HT1080 (cell line): ENCODE measurements around the gene POLD3. TPM values are rescaled to one million over a fixed set of nuclear protein-coding genes. Genes with fewer than 3 reads are reported as not detected.

Experiments used
- DNase-seq: peaks from one replicate; pipeline ENCODE4 v3.0.0-alpha.2; 2015; ENCODE audit warnings: low read depth
- polyA plus RNA-seq, 2 experiments: library from polyadenylated mRNA; depleted of rRNA; stranded (reverse); fragments of >200 nt; gene quantifications; 2 replicates each; pipeline ENCODE4 v1.2.3, GENCODE V29; 2015
- total RNA-seq: library from RNA; depleted of rRNA; stranded (reverse); fragments of >200 nt; shearing (Covaris generic); gene quantifications from 2 replicates; pipeline ENCODE4 v1.2.3, GENCODE V29; 2014; rRNA removed

POLD3 gene
- 15.8 and 18.1 TPM in 2 replicates for total RNA-seq
- polyA plus RNA-seq (2015; cell fraction: cytosol; rRNA removed) = 13.7 and 15.4 TPM in 2 replicates
- polyA plus RNA-seq (2015; cell fraction: nucleus; rRNA removed) = 28.4 and 32.7 TPM in 2 replicates

- peak; percentile 88 for DNase-seq
These were observed at the start of gene POLD3 for GRCh38 chr11:74592441-74593362. TSS of gene POLD3 (plus strand) at chr11:74592582. CDS start at chr11:74592659, 77 bp downstream.

- DNase-seq = no peak
These were observed 48.4 kb upstream of the POLD3 start for GRCh38 chr11:74543991-74544390.

- DNase-seq = no peak
These were observed 45.6 kb upstream of the POLD3 start for GRCh38 chr11:74546752-74547151.

GRCh38 chr11:74550991-74551753 is 41.2 kb upstream of the POLD3 start:
- DNase-seq = no peak

- no peak for DNase-seq
These were observed 40.6 kb upstream of the POLD3 start for GRCh38 chr11:74551754-74552145.

- DNase-seq = no peak
These were observed 34.9 kb upstream of the POLD3 start for GRCh38 chr11:74557526-74557925.

GRCh38 chr11:74559110-74559933 is 33.1 kb upstream of the POLD3 start:
- peak; percentile 17 for DNase-seq

GRCh38 chr11:74559934-74560309 is 32.5 kb upstream of the POLD3 start:
- peak; percentile 72 for DNase-seq

- DNase-seq = no peak
These were observed 26.0 kb upstream of the POLD3 start for GRCh38 chr11:74566146-74566960.

- DNase-seq = no peak
These were observed 24.4 kb upstream of the POLD3 start for GRCh38 chr11:74568028-74568427.

GRCh38 chr11:74570266-74571061 is 21.9 kb upstream of the POLD3 start:
- DNase-seq = peak; percentile 46

GRCh38 chr11:74571062-74571399 is 21.4 kb upstream of the POLD3 start:
- DNase-seq = no peak

- DNase-seq = no peak
These were observed 20.0 kb upstream of the POLD3 start for GRCh38 chr11:74572349-74572748.

GRCh38 chr11:74574563-74574962 is 17.8 kb upstream of the POLD3 start:
- DNase-seq = no peak

- no peak for DNase-seq
These were observed 16.4 kb upstream of the POLD3 start for GRCh38 chr11:74575999-74576398.

- DNase-seq = no peak
These were observed 15.2 kb upstream of the POLD3 start for GRCh38 chr11:74577181-74577580.

- no peak for DNase-seq
These were observed 14.6 kb upstream of the POLD3 start for GRCh38 chr11:74577624-74578396.

GRCh38 chr11:74579577-74580270 is 12.7 kb upstream of the POLD3 start:
- DNase-seq = no peak
